Measurements from ENCODE around the gene GXYLT1. TPM values are rescaled to one million over a fixed set of nuclear protein-coding genes. Genes with fewer than 3 reads are reported as not detected.

Gene GXYLT1
- total and polyA plus RNA-seq, 4 donors, result 2.5 to 23.2 (median 6.4) TPM

- Histone ChIP-seq H3K36me3 (ENCODE audit: control insufficient read depth in 4 of 4, insufficient read depth in 4 of 4, low read length in 4 of 4) (no peaks in the 10 kb centered on the region), H3K9ac (ENCODE audit: insufficient read depth in 1 of 2, low read length in 2 of 2) (no peak overlapping the region), H3K27me3 (ENCODE audit: control insufficient read depth in 3 of 3, insufficient read depth in 3 of 3, low read length in 2 of 3) (no peaks in the 10 kb centered on the region), H3K27ac (ENCODE audit: low read depth in 1 of 2, low read length in 1 of 2) (no peak overlapping the region), H3K4me1 (ENCODE audit: control insufficient read depth in 5 of 5, insufficient read depth in 5 of 5, low read length in 5 of 5) (peaks cover 0 to 16% (median 5%) of the 10 kb centered on the region in 5 donors), H3K4me3 (no peak overlapping the region), H3K9me3 (ENCODE audit: control insufficient read depth in 4 of 4, insufficient read depth in 3 of 4, low read length in 3 of 4) (no peaks in the 10 kb centered on the region)
- no peak for TF ChIP-seq CTCF (IDR thresholded peaks at IDR 0.05; ENCODE audit: control extremely low read depth, extremely low read depth)
- WGBS, 2 donors, result 78 to 81% methylated on average over 3 of the region's 3 CpGs
- ATAC-seq (ENCODE audit: insufficient read depth, low FRiP score) (no peak), DNase-seq (no peak)
Measured at GRCh38 chr12:42141981-42142606, 2.6 kb downstream of the GXYLT1 start.

- H3K9me3 ChIP-seq (ENCODE audit: control insufficient read depth in 4 of 4, insufficient read depth in 3 of 4, low read length in 3 of 4), result no peaks in the 10 kb centered on the region
- ATAC-seq (ENCODE audit: insufficient read depth, low FRiP score) (peak; percentile 21), DNase-seq (peak in 1 of 3 donors; percentile 23)
- WGBS, 2 donors, result 49 to 75% methylated on average over 3 of the region's 3 CpGs
- no peak overlapping the region for H3K4me3 ChIP-seq
- no peak overlapping the region for H3K27ac ChIP-seq (ENCODE audit: low read depth in 1 of 2, low read length in 1 of 2)
- H3K9ac ChIP-seq (ENCODE audit: insufficient read depth in 1 of 2, low read length in 2 of 2), result peak overlapping the region in 1 of 2 donors; percentile 28
- H3K36me3 ChIP-seq (ENCODE audit: control insufficient read depth in 4 of 4, insufficient read depth in 4 of 4, low read length in 4 of 4), result no peaks in the 10 kb centered on the region
- TF ChIP-seq CTCF (IDR thresholded peaks at IDR 0.05; ENCODE audit: control extremely low read depth, extremely low read depth), result no peak
- peaks cover 0 to 16% (median 5%) of the 10 kb centered on the region in 5 donors for H3K4me1 ChIP-seq (ENCODE audit: control insufficient read depth in 5 of 5, insufficient read depth in 5 of 5, low read length in 5 of 5)
- no peaks in the 10 kb centered on the region for H3K27me3 ChIP-seq (ENCODE audit: control insufficient read depth in 3 of 3, insufficient read depth in 3 of 3, low read length in 2 of 3)
Measured at GRCh38 chr12:42140901-42141300, 3.8 kb downstream of the GXYLT1 start.

GRCh38 chr12:42135259-42135814, 9.3 kb downstream of the GXYLT1 start:
- ATAC-seq (ENCODE audit: insufficient read depth, low FRiP score) (no peak), DNase-seq (no peak)
- Histone ChIP-seq H3K9ac (ENCODE audit: insufficient read depth in 1 of 2, low read length in 2 of 2) (no peak overlapping the region), H3K4me1 (ENCODE audit: control insufficient read depth in 5 of 5, insufficient read depth in 5 of 5, low read length in 5 of 5) (peaks cover 0 to 5% (median 1%) of the 10 kb centered on the region in 5 donors), H3K4me3 (no peak overlapping the region), H3K9me3 (ENCODE audit: control insufficient read depth in 4 of 4, insufficient read depth in 3 of 4, low read length in 3 of 4) (no peaks in the 10 kb centered on the region), H3K27ac (ENCODE audit: low read depth in 1 of 2, low read length in 1 of 2) (no peak overlapping the region), H3K36me3 (ENCODE audit: control insufficient read depth in 4 of 4, insufficient read depth in 4 of 4, low read length in 4 of 4) (no peaks in the 10 kb centered on the region), H3K27me3 (ENCODE audit: control insufficient read depth in 3 of 3, insufficient read depth in 3 of 3, low read length in 2 of 3) (no peaks in the 10 kb centered on the region)
- no peak for TF ChIP-seq CTCF (IDR thresholded peaks at IDR 0.05; ENCODE audit: control extremely low read depth, extremely low read depth)
- 71 to 77% methylated on average over 3 of the region's 3 CpGs for WGBS, 2 donors

Data from lung (tissue), 12 donors.